SK-N-SH (cell line): ENCODE measurements around the gene MARK4. TPM values are rescaled to one million over a fixed set of nuclear protein-coding genes. Genes with fewer than 3 reads are reported as not detected.

Experiments used
- CTCF ChIA-PET: fragments of 300-600, 350-600 bp; formaldehyde crosslinking; extraction: SDS; loops from one replicate; lab custom pipeline; 2021; lab: Yijun Ruan, JAX
- POLR2A ChIA-PET: fragments of 350-600 bp; sonication (Branson Sonifier 250); formaldehyde crosslinking; extraction: SDS; loops from one replicate; lab custom pipeline; 2020; ENCODE audit warnings: antibody characterized with exemption, inconsistent platforms; lab: Yijun Ruan, JAX
- DNase-seq: peaks from one replicate; pipeline ENCODE4 v3.0.0; 2012
- H2AFZ ChIP-seq: fragments of 200-600 bp; sonication (generic); 2 replicates; pipeline ENCODE4 v1.8.1; 2016; ENCODE audit warnings: antibody characterized with exemption, mild to moderate bottlenecking, low read depth
- H3F3A ChIP-seq: fragments of 200-600 bp; sonication (generic); replicated peaks from 2 replicates; pipeline ENCODE3; 2016; ENCODE audit warnings: antibody characterized with exemption, mild to moderate bottlenecking; ENCODE audit not compliant: insufficient read depth
- H3K27ac ChIP-seq, 2 experiments: fragments of 200-500 bp in 1 of 2; fragments of 200-600 bp in 1 of 2; sonication (Bioruptor generic) in 1 of 2; sonication (generic), shearing (Covaris generic) in 1 of 2; 2 replicates each; pipeline versions ENCODE4 v1.5.1 to v1.6.1; 2014 to 2016; ENCODE audit warnings: low read depth in 2 of 2, inconsistent platforms in 1 of 2, low read length in 1 of 2, mild to moderate bottlenecking in 1 of 2, mixed read lengths in 1 of 2
- H3K27me3 ChIP-seq: fragments of 200-600 bp; sonication (generic), shearing (Covaris generic); 2 replicates; pipeline ENCODE4 v1.6.1; 2016; ENCODE audit warnings: mixed run types; ENCODE audit not compliant: insufficient read depth
- H3K36me3 ChIP-seq, 2 experiments: fragments of 200-500 bp in 1 of 2; fragments of 200-600 bp in 1 of 2; sonication (Bioruptor generic) in 1 of 2; sonication (generic) in 1 of 2; replicated peaks in 1 of 2; 2 replicates each; pipeline versions ENCODE3 to v1.5.1; 2014 to 2016; ENCODE audit warnings: low read length in 1 of 2, mild to moderate bottlenecking in 1 of 2; ENCODE audit not compliant: insufficient read depth in 2 of 2, control insufficient read depth in 1 of 2
- H3K4me1 ChIP-seq, 2 experiments: fragments of 200-500 bp in 1 of 2; fragments of 200-600 bp in 1 of 2; sonication (Bioruptor generic) in 1 of 2; sonication (generic), shearing (Covaris generic) in 1 of 2; 2 replicates each; pipeline versions ENCODE4 v1.5.1 to v1.6.1; 2014 to 2016; ENCODE audit warnings: low read depth in 1 of 2, low read length in 1 of 2, mixed run types in 1 of 2; ENCODE audit not compliant: insufficient read depth in 2 of 2, control insufficient read depth in 1 of 2
- H3K4me2 ChIP-seq: fragments of 200-600 bp; sonication (generic), shearing (Covaris generic); 2 replicates; pipeline ENCODE4 v1.6.1; 2017; ENCODE audit warnings: mixed run types
- H3K4me3 ChIP-seq, 2 experiments: fragments of 200-500 bp in 1 of 2; fragments of 200-600 bp in 1 of 2; sonication (Bioruptor generic) in 1 of 2; sonication (generic), shearing (Covaris generic) in 1 of 2; 2 replicates each; pipeline versions ENCODE4 v1.5.1 to v1.8.1; 2014 to 2016; ENCODE audit warnings: low read depth in 2 of 2, inconsistent platforms in 1 of 2, low read length in 1 of 2, mild to moderate bottlenecking in 1 of 2, mixed read lengths in 1 of 2, moderate library complexity in 1 of 2
- H3K79me2 ChIP-seq: fragments of 200-600 bp; sonication (generic); 2 replicates; pipeline ENCODE4 v1.8.1; 2017; ENCODE audit warnings: mild to moderate bottlenecking; ENCODE audit not compliant: insufficient read depth
- H3K9ac ChIP-seq: fragments of 200-600 bp; sonication (generic); 2 replicates; pipeline ENCODE4 v1.6.1; 2017; ENCODE audit warnings: mixed run types
- H3K9me2 ChIP-seq: fragments of 200-600 bp; sonication (generic); 2 replicates; pipeline ENCODE4 v1.6.1; 2017; ENCODE audit warnings: mixed run types
- H3K9me3 ChIP-seq: fragments of 200-600 bp; sonication (generic); 2 replicates; pipeline ENCODE4 v1.6.1; 2017; ENCODE audit warnings: mixed run types, mild to moderate bottlenecking, moderate library complexity
- H4K20me1 ChIP-seq: fragments of 200-600 bp; sonication (generic); 2 replicates; pipeline ENCODE4 v1.6.1; 2017; ENCODE audit warnings: mild to moderate bottlenecking, mixed run types; ENCODE audit not compliant: insufficient read depth
- CTCF ChIP-seq: fragments of 200-600 bp; sonication (generic); IDR thresholded peaks from 2 replicates; pipeline ENCODE4 v1.6.1; 2017; ENCODE audit warnings: antibody characterized with exemption, mild to moderate bottlenecking, moderate library complexity
- ELF1 ChIP-seq: IDR thresholded peaks from 2 replicates; pipeline ENCODE4 v1.4.0; 2012
- FOSL2 ChIP-seq: IDR thresholded peaks from 2 replicates; pipeline ENCODE4 v1.4.0; 2012; ENCODE audit warnings: low read depth, mild to moderate bottlenecking, moderate library complexity, borderline replicate concordance
- FOXM1 ChIP-seq: IDR thresholded peaks from 2 replicates; pipeline ENCODE4 v1.4.0; 2012; ENCODE audit warnings: low read depth, mild to moderate bottlenecking
- GABPA ChIP-seq: IDR thresholded peaks from 2 replicates; pipeline ENCODE4 v1.4.0; 2012; ENCODE audit warnings: low read depth, mild to moderate bottlenecking
- NFIC ChIP-seq: IDR thresholded peaks from 2 replicates; pipeline ENCODE4 v1.4.0; 2012; ENCODE audit warnings: borderline replicate concordance
- POLR2AphosphoS5 ChIP-seq: IDR thresholded peaks from 2 replicates; pipeline ENCODE4 v1.6.1; 2012; ENCODE audit warnings: low read depth, low read length
- RCOR1 ChIP-seq: fragments of 150-350 bp; IDR thresholded peaks from 2 replicates; pipeline ENCODE4 v1.6.1; 2017; ENCODE audit warnings: antibody characterized with exemption, low read length
- RFX5 ChIP-seq: IDR thresholded peaks from 2 replicates; pipeline ENCODE4 v1.6.1; 2012; ENCODE audit warnings: mild to moderate bottlenecking, improper control_type of control experiment, low read length
- TAF1 ChIP-seq: IDR thresholded peaks from 2 replicates; pipeline ENCODE4 v1.6.1; 2012; ENCODE audit warnings: low read depth, mild to moderate bottlenecking, low read length, moderate library complexity, borderline replicate concordance
- TCF12 ChIP-seq: IDR thresholded peaks from 2 replicates; pipeline ENCODE4 v1.4.0; 2012
- WGBS: methylation state at CpG from one replicate; pipeline ENCODE4 v1.1.6; 2017; ENCODE audit warnings: low lambda C conversion rate; 5-methylcytosine and 5-hydroxymethylcytosine counted together
- polyA plus RNA-seq, 3 experiments: library from polyadenylated mRNA; depleted of rRNA; stranded (reverse); fragments of >200 nt; gene quantifications; 2 replicates each; pipeline ENCODE4 v1.2.3, GENCODE V29; 2012
- TF ChIP-seq, protein P1 (sequence below): IDR thresholded peaks from 2 replicates; pipeline ENCODE4 v1.4.0; 2012; ENCODE audit warnings: low read depth, borderline replicate concordance

Gene MARK4
- polyA plus RNA-seq, 1 of the 3 experiments (the other 2 are of a cell fraction) = 16.3 TPM

DNA sequence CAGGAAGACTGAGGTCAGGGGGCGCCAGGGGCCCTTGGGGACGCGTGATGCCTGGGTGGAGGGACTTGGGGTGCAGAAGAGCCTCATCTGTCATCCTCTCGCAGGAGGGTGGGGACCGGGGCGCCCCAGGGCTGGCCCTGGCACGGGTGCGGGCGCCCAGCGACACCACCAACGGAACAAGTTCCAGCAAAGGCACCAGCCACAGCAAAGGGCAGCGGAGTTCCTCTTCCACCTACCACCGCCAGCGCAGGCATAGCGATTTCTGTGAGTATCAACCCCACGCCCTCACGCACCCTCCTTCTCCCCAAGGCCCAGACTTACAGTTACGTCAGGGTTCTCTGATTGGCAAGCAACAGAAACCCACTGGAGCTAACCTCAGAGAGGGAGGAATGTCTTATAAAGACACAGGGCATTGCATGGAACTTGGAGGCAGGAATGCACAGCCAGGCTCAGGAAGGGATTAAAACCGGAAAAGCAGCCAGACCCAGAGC is 29.4 kb downstream of the MARK4 start:
- WGBS = 94% methylated on average over 9 of the region's 19 CpGs
- ChIA-PET CTCF (interaction anchor here (0.8 kb wide), 1 partner anchor 59 kb away, joined by 3 read pairs; no protein-coding TSS in a partner anchor), POLR2A (no interaction called here)
- Histone ChIP-seq H3K9me3 (no peaks in the 10 kb centered on the region), H3K4me3 (no peak overlapping the region), H3K9ac (no peak overlapping the region), H4K20me1 (no peaks in the 10 kb centered on the region), H3K9me2 (no peaks in the 10 kb centered on the region), H3K27me3 (no peaks in the 10 kb centered on the region), H3K27ac (no peak overlapping the region), H3K4me1 (peaks cover 0 to 7% of the 10 kb centered on the region in 2 experiments; a peak in 2 of 4 replicates), H3K79me2 (no peaks in the 10 kb centered on the region), H3K4me2 (no peak overlapping the region), H2AFZ (no peak overlapping the region), H3K36me3 (peaks cover 9 to 15% of the 10 kb centered on the region in 2 experiments), H3F3A (no peaks in the 10 kb centered on the region)
- TF ChIP-seq TAF1 (no peak), FOSL2 (no peak), POLR2AphosphoS5 (no peak), RCOR1 (no peak), GABPA (no peak), FOXM1 (no peak), RFX5 (no peak), ELF1 (no peak)
- TF ChIP-seq, protein P1, sequence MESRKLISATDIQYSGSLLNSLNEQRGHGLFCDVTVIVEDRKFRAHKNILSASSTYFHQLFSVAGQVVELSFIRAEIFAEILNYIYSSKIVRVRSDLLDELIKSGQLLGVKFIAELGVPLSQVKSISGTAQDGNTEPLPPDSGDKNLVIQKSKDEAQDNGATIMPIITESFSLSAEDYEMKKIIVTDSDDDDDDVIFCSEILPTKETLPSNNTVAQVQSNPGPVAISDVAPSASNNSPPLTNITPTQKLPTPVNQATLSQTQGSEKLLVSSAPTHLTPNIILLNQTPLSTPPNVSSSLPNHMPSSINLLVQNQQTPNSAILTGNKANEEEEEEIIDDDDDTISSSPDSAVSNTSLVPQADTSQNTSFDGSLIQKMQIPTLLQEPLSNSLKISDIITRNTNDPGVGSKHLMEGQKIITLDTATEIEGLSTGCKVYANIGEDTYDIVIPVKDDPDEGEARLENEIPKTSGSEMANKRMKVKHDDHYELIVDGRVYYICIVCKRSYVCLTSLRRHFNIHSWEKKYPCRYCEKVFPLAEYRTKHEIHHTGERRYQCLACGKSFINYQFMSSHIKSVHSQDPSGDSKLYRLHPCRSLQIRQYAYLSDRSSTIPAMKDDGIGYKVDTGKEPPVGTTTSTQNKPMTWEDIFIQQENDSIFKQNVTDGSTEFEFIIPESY = no peak
- DNase-seq = no peak

DNA sequence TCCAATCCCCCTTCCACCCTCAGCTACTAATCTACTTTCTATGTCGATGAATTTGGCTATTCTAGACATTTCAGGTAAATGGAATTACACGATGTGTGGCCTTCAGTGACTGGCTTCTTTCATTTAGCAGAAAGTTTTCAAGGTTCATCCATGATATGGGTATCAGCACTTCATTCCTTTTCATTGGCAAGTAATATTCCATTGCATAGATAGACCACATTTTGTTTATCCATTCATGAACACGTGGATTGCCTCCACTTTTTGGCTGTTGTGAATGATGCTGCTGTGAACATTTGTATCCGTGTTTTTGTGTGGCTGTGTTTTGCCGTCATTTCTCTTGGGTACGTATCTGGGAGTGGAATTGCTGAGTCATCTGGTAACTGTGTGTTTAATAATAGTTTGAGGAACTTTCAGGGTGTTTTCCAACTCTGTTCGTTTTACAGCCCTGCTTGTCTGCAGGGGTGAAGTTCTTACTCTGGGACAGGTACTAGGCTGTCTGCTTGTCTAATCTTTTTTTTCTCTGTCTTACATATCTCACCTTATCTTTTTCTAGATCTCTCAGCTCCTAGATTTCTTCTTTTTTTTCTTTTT is 32.5 kb downstream of the MARK4 start:
- WGBS = 80% methylated on average over 7 of the region's 7 CpGs
- POLR2A ChIA-PET = interaction anchor here (0.8 kb wide), 1 partner anchor 8 kb away, joined by 3 read pairs; no protein-coding TSS in a partner anchor
- Histone ChIP-seq H4K20me1 (no peaks in the 10 kb centered on the region), H3K79me2 (no peaks in the 10 kb centered on the region), H3K9me2 (no peaks in the 10 kb centered on the region), H3K4me2 (no peak overlapping the region), H3K9me3 (no peaks in the 10 kb centered on the region), H3K4me3 (no peak overlapping the region), H2AFZ (no peak overlapping the region), H3F3A (no peaks in the 10 kb centered on the region), H3K4me1 (no peaks in the 10 kb centered on the region), H3K27me3 (no peaks in the 10 kb centered on the region), H3K27ac (no peak overlapping the region), H3K36me3 (peaks cover 4 to 22% of the 10 kb centered on the region in 2 experiments), H3K9ac (no peak overlapping the region)
- DNase-seq = no peak
- CTCF ChIA-PET = no interaction called here
- TF ChIP-seq CTCF (no peak), GABPA (no peak), TCF12 (no peak), NFIC (no peak)
- TF ChIP-seq, protein P1 = no peak
